Liver (tissue), 3 donors: ENCODE measurements around the gene DNAJB13.

Source experiments
- CTCF ChIP-seq: fragments of 150-350 bp; IDR thresholded peaks from 2 replicates; pipeline ENCODE4 v1.5.1; 2017; ENCODE audit warnings: improper control_type of control experiment, low read depth, low read length; ENCODE audit not compliant: missing input control
- EGR1 ChIP-seq, 2 donors: IDR thresholded peaks; 2 replicates each; pipeline ENCODE4 v1.6.1; 2016 to 2018; ENCODE audit warnings: antibody characterized with exemption in 2 of 2, low read depth in 2 of 2
- GABPA ChIP-seq, 2 donors: IDR thresholded peaks in 1 of 2; conservative IDR thresholded peaks in 1 of 2; 2 replicates each; pipeline ENCODE4 v1.6.1; 2016; ENCODE audit warnings: antibody characterized with exemption in 2 of 2, mild to moderate bottlenecking in 1 of 2, moderate library complexity in 1 of 2
- HNF4G ChIP-seq: IDR thresholded peaks from 2 replicates; pipeline ENCODE4 v1.6.1; 2016; ENCODE audit warnings: antibody characterized with exemption
- JUND ChIP-seq, 2 donors: IDR thresholded peaks; 2 replicates each; pipeline ENCODE4 v1.6.1; 2016; ENCODE audit warnings: antibody characterized with exemption in 2 of 2
- NR2F2 ChIP-seq: IDR thresholded peaks from 2 replicates; pipeline ENCODE4 v1.6.1; 2016; ENCODE audit warnings: antibody characterized with exemption
- RAD21 ChIP-seq, 2 donors: IDR thresholded peaks; 2 replicates each; pipeline ENCODE4 v1.6.1; 2016; ENCODE audit warnings: antibody characterized with exemption in 2 of 2, mild to moderate bottlenecking in 2 of 2
- REST ChIP-seq: IDR thresholded peaks from 2 replicates; pipeline ENCODE4 v1.6.1; 2016; ENCODE audit warnings: antibody characterized with exemption, mild to moderate bottlenecking
- SP1 ChIP-seq: IDR thresholded peaks from 2 replicates; pipeline ENCODE4 v1.6.1; 2018; ENCODE audit warnings: antibody characterized with exemption, mild to moderate bottlenecking
- ZBTB33 ChIP-seq: IDR thresholded peaks from 2 replicates; pipeline ENCODE4 v1.6.1; 2016; ENCODE audit warnings: antibody characterized with exemption
- TF ChIP-seq, protein P1 (sequence below): IDR thresholded peaks from 2 replicates; pipeline ENCODE4 v1.6.1; 2016; ENCODE audit warnings: antibody characterized with exemption
- TF ChIP-seq, protein P2 (sequence below): IDR thresholded peaks from 2 replicates; pipeline ENCODE4 v1.6.1; 2016; ENCODE audit warnings: antibody characterized with exemption
- donor health status: healthy.
- donor health status: healthy.

- TF ChIP-seq REST (no peak), CTCF (no peak), JUND (IDR thresholded peaks at IDR 0.05) (no peak), HNF4G (no peak), ZBTB33 (no peak), SP1 (no peak), GABPA (IDR thresholded peaks at IDR 0.05 in 1 of 2, conservative IDR thresholded peaks at IDR 0.05 in 1 of 2) (no peak), NR2F2 (no peak), EGR1 (IDR thresholded peaks at IDR 0.05; ENCODE audit: low read depth in 2 of 2) (no peak), RAD21 (IDR thresholded peaks at IDR 0.05) (no peak)
- TF ChIP-seq, protein P1, sequence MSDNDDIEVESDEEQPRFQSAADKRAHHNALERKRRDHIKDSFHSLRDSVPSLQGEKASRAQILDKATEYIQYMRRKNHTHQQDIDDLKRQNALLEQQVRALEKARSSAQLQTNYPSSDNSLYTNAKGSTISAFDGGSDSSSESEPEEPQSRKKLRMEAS = no peak
- TF ChIP-seq, protein P2, sequence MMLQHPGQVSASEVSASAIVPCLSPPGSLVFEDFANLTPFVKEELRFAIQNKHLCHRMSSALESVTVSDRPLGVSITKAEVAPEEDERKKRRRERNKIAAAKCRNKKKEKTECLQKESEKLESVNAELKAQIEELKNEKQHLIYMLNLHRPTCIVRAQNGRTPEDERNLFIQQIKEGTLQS = no peak
Observed at GRCh38 chr11:73957654-73958361, 7.0 kb downstream of the DNAJB13 start.
